ENCODE data around the gene GRK1.

Gene GRK1

GRCh38 chr13:113649212-113649611 is 17.8 kb upstream of the GRK1 start:
- DNase-seq (ENCODE audit: low read depth in 1 of 2, low spot score in 1 of 2) = no peak

GRCh38 chr13:113650275-113650674 is 16.7 kb upstream of the GRK1 start:
- DNase-seq (ENCODE audit: low read depth in 1 of 2, low spot score in 1 of 2) = no peak

GRCh38 chr13:113650731-113651148 is 16.3 kb upstream of the GRK1 start:
- DNase-seq (ENCODE audit: low read depth in 1 of 2, low spot score in 1 of 2) = no peak

- no peak for DNase-seq (ENCODE audit: low read depth in 1 of 2, low spot score in 1 of 2)
Observed at GRCh38 chr13:113651511-113652403, 15.3 kb upstream of the GRK1 start.

- no peak for DNase-seq (ENCODE audit: low read depth in 1 of 2, low spot score in 1 of 2)
Observed at GRCh38 chr13:113652404-113653263, 14.4 kb upstream of the GRK1 start.

DNA sequence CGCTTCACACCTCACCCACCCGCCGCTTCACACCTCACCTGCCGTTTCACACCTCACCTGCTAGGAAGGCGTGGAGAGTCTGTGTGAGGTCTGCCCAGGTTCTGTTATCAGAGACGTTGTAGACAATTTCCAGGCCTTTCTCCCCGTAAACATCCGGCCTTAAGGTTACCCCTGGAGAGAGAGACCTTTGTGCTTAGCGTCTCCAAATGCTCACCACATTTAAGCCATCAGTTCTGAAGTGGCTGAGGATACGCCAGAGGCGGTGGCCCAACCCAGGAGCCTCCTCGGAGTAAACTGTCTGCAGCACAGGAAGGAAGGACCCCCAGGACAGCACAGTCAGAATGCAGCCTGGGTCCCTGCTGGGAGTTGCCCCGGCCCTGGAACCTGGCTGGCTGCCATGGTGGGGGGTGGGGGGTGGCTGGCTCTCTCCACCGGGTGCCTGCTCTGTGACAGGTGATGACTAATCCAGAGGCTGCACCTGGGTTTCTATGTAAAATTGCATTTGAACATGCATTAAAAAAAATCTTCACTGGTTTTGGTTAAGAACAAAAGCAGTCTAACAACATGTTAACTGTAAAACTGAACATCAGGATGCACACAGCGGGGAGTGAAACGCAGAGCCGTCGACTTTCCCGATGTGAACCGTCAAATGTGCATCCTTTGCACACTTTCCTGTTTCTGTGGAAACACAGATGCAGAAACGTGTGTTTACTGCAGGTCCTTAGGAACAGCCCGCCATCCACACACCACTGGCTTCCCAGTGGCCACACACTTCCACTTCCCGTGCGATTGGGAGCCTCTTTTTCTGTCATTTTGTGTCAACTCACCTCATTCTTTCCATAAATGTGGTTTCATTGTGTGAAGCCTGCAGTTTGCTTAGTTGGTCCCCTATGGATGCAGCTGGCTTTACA is 13.5 kb upstream of the GRK1 start:
- DNase-seq (ENCODE audit: low read depth in 1 of 2, low spot score in 1 of 2) = no peak

GRCh38 chr13:113654175-113654560 is 12.9 kb upstream of the GRK1 start:
- no peak for DNase-seq (ENCODE audit: low read depth in 1 of 2, low spot score in 1 of 2)

GRCh38 chr13:113654591-113655345 is 12.3 kb upstream of the GRK1 start:
- no peak for DNase-seq (ENCODE audit: low read depth in 1 of 2, low spot score in 1 of 2)

DNA sequence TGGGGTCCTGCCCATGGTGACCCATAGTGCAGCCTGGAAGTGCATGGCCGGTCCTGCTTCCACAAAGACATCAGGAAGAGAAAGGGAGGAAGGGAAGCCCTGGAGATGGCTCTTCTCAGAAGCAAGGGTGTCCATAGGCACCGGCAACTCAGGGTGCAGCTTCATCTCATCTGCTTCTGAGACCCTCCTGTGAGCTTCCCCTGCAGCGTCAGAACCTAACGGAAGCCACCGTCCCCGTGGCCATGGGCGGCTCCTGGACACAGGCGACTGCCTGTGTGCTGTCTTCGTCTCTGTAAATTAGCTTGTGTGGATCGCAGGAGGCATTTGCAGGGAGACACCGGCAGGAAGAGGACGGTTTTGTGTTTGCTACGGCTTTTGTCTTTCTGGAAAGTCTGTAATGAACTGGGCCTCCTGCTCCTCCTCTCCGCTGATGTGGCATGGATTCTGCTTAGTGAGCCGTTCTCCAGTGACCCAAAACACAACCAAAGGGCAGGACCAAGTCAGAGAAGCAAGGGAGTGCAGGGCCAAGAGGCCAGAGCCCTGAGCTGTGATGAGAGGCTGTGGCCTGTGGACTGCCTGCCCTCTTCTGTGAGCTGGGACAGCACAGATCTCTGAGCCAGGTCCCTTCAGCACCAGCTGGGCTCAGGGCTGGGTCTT is 11.5 kb upstream of the GRK1 start:
- DNase-seq (ENCODE audit: low read depth in 1 of 2, low spot score in 1 of 2) = no peak

DNA sequence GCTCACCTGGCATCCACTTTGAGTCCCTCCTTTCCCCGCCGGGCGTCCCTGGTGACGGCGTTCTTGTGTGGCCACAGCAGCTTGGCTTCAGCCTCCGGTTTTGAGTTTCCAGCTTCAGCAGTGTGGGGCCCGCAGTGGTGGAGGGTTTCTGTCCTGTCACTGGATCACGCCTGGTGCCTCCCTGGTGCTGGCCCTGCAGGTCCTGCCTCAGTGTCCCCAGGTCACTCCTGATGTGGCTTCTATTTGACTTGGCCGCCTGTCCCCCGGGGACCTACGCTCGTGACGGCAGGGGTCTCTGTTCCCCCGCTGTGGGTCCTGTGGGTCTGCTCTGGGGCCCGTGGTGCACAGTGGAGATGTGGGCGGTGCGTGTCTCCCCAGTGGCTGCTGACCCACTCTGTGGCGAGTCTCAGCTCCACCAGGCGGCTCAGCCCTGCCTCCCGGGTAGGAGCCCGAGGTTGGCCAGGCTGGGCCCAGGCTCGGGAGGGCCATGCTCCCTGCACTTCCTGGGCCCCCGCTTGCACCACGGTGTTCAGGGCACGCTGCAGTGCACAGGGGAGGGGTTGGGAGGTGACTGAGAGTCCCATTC is 10.9 kb upstream of the GRK1 start:
- no peak for DNase-seq (ENCODE audit: low read depth in 1 of 2, low spot score in 1 of 2)

DNA sequence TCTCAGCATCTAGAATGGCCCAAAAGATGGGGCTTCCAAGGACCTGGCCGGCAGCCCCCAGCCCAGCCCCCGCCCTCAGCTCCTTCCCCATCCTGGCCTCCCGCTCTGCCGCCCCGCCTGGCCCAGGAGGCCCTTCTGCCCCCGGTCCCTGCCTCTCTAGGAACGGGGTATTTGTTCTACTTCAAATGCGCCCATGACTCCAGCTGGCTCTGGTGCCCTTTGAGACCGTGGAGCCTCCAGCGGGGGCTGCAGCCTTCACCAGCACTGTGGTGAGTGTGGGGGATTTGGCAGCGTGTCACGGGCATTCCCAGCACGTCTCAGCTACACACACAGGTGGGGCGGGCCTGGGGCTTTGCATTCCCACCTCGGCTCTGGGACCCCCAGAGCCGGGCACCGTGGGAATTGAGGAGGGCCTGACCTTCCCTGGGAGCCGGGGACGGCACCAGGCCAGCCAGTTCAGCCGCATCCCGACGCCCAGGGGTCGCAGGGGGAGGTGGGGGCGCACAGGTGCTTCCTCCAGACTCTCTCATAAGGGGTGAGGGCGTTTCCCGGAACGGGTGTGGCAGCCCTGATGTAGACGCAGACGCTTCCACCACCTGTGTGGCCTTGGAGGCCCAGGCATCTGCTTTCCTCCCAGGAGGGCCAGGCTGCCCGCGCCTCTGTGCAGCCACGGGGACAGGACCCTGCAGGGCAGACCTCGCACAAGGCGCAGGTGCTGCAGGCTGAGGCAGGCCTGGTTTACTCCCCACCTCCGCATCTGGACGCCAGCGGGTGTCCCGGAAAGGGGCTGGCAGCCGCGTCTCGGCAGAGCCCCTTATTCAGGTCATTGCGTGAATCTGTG is 10.0 kb upstream of the GRK1 start:
- no peak for DNase-seq (ENCODE audit: low read depth in 1 of 2, low spot score in 1 of 2)

DNA sequence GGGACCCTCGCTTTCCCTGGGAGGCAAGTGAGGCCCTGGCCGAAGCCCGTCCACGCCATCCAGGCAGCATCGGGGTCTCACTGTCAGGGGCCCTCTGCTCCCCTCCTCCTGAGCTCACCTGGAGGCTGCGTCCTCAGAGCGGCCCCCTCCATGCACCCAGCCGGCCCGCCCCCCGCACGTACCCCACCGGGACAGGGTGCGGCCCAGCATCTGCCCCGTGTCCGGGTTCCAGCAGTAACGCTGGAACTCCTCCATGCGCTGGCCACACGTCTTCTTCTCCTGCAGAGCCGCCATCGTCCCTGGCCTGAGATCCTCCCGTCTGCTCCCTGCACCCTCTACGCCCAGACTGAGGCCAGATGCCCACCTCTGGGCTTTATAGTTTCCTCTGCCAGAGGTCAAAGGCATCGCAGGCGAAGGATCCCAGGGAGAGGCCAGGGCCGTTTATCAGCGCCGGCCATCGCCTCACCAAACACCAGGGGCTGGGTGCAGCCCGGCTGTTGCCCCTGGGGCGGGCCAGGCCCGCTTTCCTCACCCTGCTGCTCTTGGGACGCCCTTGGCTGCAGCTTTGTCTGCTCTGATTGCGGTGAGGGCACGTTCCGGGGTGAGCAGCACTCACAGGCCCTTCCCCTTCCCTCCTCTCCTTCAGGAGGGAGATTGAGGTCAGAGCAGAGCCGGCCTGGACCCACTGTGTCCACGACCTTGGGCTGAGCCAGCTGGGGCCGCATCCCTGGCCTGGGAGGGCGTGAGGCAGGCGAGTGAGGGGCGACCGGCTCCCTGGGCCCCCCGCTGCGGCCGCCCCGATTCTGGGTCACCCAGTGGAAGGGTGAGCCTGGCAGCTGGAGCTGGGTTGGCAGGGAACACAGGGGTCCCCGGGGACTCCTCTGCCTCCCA is 8.9 kb upstream of the GRK1 start, which contains the start of gene ATP4B:
TSS of gene ATP4B (minus strand) at position 348 of the 891 bp plus-strand sequence. CDS start at position 294, 54 bp downstream.
- DNase-seq (ENCODE audit: low read depth in 1 of 2, low spot score in 1 of 2) = no peak

- DNase-seq (ENCODE audit: low read depth in 1 of 2, low spot score in 1 of 2) = no peak
Observed at GRCh38 chr13:113658836-113659235, 8.2 kb upstream of the GRK1 start.

GRCh38 chr13:113659337-113659736 is 7.7 kb upstream of the GRK1 start:
- no peak for DNase-seq (ENCODE audit: low read depth in 1 of 2, low spot score in 1 of 2)

DNA sequence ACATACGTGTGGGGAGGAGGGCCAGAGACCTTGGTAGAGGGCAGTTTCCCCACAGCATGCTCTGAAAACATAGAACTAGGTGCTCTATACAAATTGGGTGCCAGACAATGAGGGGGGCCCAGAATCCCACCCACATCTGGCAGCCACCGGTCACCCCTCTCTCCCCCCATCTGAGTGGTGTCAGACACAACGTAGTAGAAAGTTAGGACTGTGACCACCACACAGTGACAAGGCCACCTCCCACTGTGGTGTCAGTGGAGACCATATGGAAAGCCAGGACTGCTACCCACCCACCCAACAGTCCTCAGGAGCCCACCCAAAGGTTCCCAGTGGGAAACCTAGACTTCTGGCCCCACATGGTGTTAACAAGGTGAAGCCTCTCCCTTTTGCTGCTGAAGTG is 7.0 kb upstream of the GRK1 start:
- DNase-seq (ENCODE audit: low read depth in 1 of 2, low spot score in 1 of 2) = no peak

- no peak for DNase-seq (ENCODE audit: low read depth in 1 of 2, low spot score in 1 of 2)
Observed at GRCh38 chr13:113661509-113661908, 5.5 kb upstream of the GRK1 start.

- no peak for DNase-seq (ENCODE audit: low read depth in 1 of 2, low spot score in 1 of 2)
Observed at GRCh38 chr13:113663934-113664333, 3.1 kb upstream of the GRK1 start.

Measured in activated CD4-positive, alpha-beta T cell treated with anti-CD3 and anti-CD28 coated beads, Interleukin-2, amount 50 U/mL, for 24 hours (primary cell).